HPDE6-E6E7 (cell line): Measurements from ENCODE around the gene SPEM3.
"Not testable (repeated sequence)": the region's sequence is repeated elsewhere in the genome, so short reads cannot be mapped to it uniquely, and the experiment has no call there.

Experiments used
- DNase-seq: peaks from one replicate; pipeline ENCODE4 v3.0.0; 2011; ENCODE audit warnings: missing footprints; ENCODE audit errors: extremely low spot score

The SPEM3 gene

DNA sequence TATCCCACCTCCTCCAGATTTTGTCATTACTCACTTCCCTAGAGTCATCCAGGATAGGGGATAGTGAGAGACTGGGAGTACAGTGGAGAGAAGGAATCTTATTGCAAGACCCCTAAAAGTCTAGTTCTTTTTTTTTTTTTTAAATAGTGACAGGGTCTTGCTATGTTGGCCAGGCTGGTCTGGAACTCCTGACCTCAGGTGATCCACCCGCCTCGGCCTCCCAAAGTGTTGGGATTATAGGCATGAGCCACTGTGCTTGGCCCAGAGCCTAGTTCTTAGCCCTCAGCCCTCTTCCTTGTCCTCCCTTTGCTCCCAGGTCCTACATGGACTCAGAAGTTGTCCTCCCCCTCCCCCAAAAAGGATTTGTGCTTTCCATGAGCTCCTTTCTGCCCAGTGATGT is 13.5 kb downstream of the SPEM3 start:
- DNase-seq: no peak

DNA sequence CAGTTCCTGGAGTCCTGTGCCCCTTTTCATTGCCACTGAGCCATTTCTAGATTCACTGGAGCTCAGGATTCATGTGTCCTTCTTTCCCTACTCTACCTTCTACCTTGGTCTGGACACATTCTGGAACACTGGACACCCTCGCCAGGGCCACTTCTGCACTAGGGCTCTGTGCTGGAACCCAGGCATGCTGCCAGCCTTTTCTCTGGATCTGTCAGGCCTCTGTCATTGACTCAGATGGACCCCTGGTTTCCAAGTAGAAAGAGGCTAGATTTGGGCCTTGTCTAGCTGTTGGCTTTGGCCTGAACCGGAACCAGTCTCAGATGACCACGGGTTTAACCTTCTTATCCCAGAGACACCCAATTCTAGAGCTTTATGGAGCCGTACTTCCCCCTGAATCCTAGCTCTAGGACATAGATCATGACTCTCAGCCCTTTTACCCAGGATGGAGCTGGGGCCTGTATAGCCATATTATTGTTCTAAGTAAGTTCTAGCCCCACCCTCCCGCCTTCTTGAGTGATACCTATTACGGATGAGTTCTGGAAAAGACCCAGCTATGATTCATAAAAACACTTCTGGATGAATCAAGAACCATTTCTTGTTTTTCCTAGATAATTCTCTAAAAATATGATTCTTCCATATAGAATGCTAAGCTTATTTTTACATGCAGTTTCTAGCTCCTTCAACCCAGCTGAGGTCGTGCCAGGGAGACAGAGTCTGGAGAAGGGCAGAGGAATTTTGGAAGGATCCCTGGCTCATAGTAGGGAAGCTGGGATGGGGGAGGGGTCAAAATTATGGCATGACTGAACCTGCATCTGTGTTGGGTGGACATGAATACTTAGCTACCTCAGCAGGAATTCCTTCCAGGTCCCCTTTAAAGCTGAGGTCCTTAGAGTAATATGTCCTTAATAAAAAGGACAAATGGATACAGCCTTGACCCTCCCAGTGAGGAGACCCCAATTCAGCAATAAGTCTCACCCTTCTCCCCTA is 15.1 kb downstream of the SPEM3 start:
- DNase-seq: no peak

DNA sequence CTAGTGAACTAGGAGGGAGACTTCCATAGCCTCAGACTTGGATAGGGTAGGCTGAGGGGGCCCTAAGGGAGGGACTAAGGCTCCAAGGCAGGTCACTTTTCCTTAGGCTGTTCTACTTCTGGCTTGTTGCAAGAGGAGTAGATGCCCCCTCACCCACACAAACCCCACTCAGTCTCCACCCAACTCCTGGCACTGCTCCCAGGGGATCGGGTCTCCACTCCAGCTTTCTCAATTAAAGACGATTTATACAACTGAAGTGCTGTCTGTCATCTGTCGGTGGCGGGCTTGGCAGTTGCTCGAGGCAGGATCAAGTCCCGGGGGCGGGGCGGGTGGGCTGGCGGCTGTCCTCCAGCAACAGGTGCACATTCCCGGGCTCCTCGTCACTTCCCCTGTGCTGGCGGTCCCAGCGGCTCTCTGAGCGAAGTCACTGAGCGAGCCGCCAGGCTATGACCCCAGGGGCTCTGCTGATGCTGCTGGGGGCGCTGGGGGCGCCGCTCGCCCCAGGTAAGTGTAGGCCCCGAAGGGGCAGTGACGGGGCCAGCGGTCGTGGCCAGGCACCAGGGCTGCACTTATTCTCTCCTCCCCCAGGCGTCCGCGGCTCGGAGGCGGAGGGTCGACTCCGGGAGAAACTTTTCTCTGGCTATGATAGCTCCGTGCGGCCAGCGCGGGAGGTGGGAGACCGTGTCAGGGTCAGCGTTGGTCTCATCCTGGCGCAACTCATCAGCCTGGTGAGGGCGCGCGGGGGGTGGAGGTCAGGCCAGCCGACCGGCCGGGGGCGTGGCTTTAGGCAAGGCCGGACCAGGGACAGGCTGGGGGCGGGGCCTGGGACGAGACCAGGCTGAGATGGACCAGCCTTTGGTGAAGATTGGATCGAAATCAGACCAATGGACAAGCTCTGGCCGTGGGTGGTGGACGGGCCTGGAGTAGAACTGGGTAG is 16.3 kb downstream of the SPEM3 start, which contains the start of gene CHRNB1:
TSS of gene CHRNB1 (plus strand) at position 380 of the 937 bp plus-strand sequence. CDS start at position 447, 67 bp downstream.
- DNase-seq: no peak

DNA sequence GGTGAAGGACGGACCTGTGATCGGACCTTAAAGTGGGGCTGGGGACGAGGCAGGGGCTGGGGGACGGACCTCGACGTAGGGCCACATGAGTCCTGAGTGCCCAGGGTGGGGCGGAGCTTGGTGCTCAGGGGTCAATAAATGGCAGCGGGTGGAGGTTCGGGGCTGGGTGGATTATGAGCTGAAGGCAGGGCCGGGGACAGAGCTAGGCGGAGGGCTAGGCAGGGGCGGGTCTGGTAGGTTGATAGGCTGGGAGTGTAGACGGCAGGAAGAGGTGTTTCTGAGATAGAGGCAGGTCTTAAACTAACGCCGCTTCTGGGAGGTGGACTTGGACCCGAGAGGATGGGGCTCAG is 16.9 kb downstream of the SPEM3 start:
- no peak for DNase-seq

DNA sequence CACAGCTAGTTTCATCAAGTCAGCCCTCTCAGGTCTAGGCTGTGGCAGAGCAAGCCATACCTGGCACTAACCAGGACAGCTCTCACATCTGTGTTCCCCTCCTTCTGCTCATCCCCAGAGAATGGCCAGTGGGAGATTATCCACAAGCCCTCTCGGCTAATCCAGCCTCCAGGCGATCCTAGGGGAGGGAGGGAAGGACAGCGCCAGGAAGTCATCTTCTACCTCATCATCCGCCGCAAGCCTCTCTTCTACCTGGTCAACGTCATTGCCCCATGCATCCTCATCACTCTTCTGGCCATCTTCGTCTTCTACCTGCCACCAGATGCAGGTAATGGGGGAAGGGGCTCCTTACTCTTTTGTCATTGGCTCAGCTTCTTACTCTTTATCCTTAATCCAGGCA is 19.8 kb downstream of the SPEM3 start:
- no peak for DNase-seq

DNA sequence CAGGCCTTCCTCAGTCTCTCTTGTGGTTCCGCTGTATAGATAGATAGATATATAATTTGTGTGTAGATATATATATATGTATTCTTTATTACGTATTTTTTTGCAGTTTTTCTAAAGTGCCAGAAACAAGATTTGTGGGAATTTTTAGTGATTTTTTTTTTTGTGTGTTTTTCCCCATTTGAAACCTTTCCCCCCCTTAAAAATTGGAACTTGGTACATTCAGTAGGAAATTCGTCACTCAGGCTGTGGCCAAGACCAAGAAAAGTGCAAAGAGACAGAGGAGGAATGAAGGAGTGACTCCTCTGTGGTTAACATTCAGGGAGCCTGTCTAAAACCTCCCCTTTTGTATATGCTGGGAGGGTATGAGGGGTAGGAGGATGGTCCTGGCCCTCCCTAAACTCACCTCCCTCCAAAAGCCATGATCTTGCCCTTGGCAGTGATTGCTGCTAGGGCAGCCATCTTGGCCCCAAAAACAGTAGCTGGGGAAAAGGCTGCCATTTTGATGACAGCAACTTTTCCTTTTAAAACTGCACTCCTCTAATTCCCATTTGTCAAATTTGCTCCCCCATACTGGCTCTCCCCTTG is 31.4 kb downstream of the SPEM3 start:
- no peak for DNase-seq

DNA sequence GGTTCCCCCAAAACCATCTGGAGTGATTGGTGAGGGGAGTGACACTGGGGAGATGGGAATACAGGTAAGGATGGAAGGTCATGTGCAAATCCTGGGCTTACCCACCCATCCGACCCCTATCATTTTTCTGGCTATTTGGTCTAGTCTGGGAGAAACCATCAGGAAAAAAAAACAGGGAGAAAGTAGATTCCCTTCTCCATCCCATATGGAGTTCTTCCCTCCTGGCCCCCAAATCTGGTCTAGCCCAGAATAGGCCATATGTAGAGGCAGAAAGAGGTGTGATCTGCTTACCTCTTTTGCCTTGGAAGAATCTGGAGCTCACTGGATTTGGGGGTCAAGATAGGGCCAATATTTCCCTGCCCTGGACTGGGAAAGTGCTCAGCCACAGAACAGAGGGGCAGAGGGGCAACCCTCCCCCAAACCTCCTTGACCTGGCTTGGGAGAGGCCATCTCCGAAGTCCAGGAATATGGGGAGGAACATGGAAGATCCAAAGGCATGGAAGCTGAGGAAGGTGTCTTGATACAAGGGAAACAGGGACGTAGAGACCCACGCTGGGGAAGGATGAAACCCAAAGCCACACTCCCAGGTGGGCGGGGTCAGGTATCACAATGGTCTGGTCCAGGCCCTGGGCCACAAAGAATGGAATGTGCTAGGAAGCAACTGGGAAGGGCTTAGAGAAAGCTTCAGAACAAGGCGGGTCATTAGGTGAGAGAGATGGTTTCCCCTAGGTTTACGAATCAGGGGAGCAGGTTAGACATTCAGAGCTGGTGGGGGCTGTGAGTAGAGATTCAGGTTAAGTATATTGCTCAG is 32.4 kb downstream of the SPEM3 start:
- no peak for DNase-seq

DNA sequence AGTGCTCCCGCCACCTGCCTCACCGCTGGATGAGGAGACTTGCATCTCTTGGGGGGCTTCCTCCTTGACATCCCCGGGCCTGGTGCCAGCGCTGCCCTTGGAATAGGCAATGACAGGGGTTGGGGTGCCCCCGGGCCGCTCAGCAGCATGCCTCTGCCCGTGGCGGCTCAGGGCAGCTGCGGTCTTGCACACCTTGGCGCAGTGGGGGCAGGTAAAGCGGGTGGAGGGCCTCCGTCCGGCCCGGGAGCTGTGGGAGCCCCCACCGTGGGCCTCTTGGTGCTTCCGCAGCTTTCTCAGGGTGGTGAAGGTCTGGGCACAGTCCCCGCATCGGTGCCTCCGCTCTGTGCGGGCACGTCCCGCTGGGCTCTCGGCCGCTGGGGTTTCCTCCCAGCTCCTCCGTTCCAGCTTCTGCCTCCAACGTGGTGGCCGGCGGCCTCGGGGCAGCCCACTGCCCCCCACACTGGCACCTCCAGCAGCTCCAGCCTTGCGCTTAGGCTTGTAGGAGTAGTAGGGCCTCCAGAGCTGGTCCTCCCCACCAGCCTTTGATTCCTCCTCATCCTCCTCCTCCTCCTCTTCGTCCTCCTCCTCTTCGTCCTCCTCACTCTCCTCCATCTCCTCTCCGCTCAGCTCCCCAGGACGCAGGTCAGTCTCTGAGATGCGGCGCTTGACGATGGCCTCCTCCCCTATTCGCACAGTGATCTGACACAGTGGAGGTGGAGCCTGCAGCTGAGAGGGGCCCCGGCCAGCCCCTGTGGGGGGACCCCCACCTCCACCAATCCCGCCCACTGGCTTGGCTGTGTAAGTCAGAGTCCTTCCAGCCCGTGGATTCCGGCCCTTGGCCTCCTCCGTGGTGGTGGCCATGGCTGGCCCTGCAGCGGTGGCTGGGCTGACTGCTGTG is 34.1 kb downstream of the SPEM3 start:
- no peak for DNase-seq

DNA sequence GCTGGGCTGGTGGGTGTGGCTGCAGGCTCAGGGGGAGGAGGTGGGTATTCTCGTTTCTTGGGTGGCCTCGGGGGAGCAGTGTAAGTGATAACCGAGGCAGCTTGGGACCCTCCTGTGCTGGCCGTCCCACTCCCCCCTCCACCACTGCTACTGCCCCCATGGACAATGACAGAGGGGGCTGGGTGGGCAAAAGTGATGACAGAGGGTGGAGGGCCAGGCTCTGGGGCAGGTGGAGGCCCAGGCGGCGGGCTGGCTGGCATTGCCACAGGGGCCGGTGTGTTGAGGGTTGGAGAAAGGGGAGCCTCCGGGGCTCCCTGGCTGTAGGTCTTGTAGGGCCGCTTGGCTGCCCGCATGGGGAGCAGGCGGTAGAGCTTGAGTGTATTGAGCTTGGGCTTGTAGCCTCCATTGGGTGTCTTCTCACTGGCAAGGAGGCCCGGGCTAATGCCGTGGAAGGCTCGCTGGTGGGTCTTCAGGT is 34.8 kb downstream of the SPEM3 start:
- no peak for DNase-seq

DNA sequence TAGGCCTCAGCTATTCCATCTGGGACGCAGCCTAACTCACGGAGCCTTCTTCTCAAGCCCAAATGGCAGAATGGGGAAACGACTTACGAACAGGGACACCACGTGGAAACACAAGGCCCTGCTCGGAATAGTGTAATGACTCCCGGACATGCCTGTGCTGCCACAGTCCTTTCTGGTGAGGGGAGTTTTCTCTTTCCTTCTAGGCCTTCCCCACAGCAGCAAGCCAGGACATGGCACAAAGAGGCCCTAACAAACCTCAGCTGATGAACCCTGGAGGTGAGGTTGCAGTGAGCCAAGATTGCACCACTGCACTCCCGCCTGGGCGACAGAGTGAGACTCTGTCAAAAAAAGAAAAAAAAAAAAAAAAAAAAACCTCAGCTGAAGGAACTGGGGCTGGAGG is 35.4 kb downstream of the SPEM3 start:
- DNase-seq: no peak

DNA sequence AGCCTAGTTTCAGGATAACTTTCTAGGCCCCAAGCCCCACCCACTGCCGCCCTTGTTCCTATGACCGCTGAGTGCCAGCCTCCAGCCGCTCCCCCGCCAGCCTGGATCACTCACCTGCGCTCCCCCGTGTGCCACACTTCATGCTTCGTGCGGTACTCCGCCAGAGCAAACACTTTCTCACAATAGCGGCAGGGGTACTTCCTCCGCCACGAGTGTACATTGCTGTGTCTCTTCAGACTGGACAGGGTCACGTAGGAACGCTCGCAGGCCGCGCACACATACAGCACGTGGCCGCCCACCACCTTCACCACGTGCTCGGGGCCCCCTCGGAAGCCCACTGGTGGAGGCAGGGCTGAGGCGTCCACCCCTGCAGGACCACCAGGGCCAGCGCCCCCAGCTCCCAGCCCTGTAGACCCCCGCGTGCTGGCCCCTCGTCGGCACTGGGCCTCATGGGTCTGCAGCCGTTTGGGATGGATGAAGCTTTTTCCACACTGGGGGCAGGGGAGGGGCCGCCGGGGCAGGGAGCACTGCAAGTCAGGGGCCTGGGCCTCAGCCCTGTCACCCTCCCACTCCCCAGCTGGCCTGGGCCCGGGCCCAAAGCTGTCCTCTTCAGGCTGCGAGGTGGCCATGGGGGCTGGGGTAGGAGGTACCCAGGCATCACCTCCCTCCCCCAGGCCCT is 37.1 kb downstream of the SPEM3 start:
- no peak for DNase-seq

DNA sequence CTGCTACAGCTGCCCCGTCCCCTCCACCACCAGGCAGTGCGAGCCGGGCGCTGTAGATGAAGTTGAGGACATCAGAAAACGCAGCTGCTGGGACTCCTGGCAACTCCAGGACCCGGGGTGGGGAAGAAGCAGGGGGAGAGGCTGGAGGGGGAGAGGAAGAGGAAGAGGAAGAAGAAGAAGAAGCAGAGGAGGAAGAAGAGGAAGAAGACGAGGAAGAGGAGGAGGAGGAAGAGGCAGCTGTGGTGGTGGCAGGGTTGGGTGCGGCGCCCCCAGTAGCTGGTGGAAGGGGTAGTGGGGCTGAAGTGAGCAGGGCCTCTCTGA is 37.6 kb downstream of the SPEM3 start:
- no peak for DNase-seq

DNA sequence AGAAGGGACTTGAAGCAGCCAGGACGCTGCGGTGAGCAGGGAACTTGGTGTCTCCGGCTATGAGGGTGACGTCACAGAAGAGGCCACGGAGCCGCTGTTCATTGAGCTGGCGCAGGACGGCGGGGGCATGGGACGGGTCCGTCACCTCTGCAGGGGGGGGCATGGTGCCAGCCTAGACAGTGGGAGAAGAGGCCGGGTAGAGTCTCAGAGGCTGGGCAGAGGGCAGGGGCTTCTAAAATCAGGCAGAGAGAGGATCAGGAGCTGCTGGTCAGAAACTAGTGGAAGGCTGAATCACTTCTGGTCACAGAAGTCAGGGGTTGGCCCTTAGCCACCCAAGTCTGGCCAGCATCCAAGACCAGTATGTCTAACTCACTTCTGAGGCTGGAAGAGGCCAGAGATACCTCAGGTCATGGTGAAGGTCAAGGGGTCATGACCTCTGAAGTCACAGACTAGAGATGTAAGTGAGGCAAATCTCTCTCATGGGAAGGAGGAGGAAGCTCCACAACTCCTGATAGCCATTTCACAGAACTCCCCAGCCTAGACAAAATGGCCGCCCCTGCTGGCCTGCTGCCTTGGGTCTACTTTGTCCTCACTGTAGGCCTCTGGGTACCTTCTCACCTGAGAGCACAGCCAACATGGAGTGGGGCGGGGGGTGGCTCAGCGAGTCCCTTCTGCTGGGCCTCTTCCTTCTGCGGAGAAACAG is 38.1 kb downstream of the SPEM3 start:
- no peak for DNase-seq

DNA sequence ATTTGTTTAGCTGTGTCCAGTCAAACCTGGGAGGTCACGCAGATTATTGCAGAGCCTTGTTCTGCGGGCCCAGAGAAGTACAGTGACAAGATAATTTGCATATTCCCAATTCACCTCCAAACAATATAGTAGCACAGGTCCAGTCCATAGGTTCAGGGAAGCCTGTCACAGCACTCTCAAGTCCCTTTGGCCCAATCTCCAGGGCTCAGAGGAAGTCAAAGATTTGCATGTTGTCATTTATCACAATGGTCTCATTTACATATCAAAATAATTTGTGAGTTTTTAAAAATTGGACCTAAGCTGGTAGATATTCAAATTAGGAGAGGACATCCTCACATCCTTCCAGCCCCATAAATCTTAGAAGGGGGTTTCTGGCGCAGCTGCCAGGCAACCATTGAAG is 38.8 kb downstream of the SPEM3 start:
- no peak for DNase-seq

DNA sequence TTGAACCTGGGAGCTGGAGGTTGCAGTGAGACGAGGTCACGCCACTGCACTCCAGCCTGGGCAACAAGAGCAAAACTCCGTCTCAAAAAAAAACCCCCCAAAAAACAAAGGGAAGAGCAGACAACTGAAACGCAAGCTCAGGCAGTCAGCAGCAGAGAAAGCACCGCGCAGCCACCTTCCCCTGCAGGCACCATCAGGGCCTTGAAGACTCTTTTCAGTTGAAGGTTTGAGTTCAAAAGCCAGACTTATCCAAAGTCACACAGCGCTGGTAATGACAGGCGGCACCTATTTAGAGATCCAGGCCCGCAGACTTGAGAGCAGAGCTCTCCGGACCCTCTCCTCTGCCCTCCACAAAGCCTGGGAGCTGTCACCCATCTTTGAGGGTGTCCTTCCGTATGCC is 39.6 kb downstream of the SPEM3 start:
- DNase-seq: no peak

DNA sequence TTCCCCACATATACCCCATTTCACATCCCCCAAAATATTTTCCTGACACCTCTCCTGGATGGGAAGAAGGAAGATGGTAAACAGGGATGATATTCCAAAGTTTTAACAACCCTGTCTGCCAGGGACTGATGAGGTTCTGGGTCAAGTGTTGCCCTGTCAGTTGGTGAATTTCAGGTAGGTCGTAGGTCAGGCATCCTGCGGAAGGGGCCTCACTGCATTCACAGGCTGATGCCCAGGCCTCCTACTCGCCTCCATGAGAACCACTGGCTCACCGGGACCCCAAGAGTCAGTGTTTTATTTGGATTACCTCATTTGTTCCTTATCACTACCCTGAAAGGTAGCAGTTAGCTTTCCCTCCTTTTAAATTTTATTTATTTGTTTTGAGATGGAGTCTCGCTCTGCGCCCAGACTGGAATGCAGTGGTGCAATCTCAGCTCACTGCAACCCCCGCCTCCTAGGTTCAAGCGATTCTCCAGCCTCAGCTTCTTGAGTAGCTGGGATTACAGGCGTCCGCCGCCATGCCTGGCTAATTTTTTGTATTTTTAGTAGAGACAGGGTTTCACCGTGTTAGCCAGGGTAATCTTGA is 40.2 kb downstream of the SPEM3 start:
- DNase-seq: no peak

DNA sequence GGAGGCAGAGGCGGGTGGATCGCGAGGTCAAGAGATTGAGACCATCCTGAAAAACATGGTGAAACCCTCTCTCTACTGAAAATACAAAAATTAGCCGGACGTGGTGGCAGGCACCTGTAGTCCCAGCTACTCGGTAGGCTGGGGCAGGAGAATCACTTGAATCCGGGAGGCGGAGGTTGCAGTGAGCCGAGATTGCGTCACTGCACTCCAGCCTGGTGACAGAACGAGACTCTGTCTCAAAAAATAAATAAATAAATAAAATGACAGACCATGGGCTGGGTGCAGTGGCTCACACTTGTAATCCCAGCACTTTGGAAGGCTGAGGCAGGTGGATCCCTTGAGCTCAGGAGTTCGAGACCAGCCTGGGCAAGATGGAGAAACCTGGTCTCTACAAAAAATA is 41.2 kb downstream of the SPEM3 start:
- DNase-seq: not testable (repeated sequence)

DNA sequence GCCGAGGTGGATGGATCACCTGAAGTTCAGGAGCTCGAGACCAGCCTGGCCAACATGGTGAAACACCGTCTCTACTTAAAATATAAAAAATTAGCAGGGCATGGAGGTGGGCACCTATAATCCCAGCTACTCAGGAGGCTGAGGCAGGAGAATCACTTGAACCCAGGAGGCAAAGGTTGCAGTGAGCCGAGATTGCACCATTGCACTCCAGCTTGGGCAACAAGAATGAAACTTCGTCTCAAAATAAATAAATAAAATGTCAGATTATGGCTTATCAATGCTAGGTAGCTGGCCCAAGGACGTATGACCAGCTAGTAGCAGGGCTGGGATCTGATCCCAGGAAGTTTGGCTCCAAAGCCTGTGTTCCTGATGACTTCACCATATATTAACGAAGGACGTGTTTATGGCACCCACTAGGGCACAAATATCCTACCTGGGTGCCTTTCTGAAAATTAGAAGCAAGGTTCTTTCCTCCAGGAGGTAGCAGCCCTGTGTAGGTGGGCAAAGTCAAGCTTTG is 41.9 kb downstream of the SPEM3 start:
- not testable (repeated sequence) for DNase-seq
